ENCODE data around the gene FGF22.

DNA sequence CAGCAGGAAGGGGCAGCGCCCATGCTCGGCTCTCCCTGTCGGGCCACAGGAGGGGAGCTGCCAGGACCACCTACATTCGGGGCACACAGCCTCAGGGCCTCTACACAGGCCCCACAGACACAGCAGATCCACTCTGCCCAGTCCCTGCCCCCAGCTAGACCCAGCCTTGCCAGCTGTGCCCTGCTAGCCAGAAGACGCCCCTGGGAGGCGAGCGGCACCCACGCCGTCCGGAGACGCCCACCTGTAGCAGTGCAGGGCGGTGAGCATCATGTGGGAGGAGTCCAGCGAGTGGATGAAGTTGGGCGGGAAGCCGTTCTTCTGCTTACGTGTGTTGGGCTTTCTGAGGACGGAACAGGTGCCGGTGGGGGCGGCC is 21.4 kb upstream of the FGF22 start:
- TF ChIP-seq, protein P1, sequence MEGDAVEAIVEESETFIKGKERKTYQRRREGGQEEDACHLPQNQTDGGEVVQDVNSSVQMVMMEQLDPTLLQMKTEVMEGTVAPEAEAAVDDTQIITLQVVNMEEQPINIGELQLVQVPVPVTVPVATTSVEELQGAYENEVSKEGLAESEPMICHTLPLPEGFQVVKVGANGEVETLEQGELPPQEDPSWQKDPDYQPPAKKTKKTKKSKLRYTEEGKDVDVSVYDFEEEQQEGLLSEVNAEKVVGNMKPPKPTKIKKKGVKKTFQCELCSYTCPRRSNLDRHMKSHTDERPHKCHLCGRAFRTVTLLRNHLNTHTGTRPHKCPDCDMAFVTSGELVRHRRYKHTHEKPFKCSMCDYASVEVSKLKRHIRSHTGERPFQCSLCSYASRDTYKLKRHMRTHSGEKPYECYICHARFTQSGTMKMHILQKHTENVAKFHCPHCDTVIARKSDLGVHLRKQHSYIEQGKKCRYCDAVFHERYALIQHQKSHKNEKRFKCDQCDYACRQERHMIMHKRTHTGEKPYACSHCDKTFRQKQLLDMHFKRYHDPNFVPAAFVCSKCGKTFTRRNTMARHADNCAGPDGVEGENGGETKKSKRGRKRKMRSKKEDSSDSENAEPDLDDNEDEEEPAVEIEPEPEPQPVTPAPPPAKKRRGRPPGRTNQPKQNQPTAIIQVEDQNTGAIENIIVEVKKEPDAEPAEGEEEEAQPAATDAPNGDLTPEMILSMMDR (IDR thresholded peaks at IDR 0.05; ENCODE audit: poor library complexity) = no peak
- no peak for TF ChIP-seq EZH2 (IDR thresholded peaks at IDR 0.05; ENCODE audit: borderline replicate concordance)
- no peak for TF ChIP-seq EZH2phosphoT487 (IDR thresholded peaks at IDR 0.05; ENCODE audit: low read depth, severe bottlenecking, unreplicated experiment)
